ENCODE data around the gene ADTRP.

Gene ADTRP

DNA sequence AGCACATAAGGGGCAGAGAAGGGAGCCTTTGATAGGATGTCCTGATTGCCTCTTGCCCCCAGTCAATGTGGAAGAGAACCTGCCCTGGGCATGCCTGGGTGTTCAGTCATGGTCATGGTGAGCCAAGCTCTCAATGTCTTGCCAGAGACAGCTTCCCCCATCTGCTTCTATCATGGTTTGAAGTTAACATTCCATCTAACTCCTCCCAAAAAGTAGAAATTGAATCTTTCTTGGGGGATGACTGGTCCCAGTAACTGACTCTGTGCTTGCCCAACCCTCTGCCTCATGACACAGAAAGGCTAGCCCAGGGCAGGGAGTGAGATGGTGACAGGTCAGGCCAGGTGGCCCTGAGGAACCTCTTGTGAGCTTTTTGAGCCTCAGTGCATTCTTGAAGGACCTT, 60.1 kb downstream of the ADTRP start:
- H3K36me3 ChIP-seq (ENCODE audit: control insufficient read depth in 1 of 2, insufficient read depth in 2 of 2, low read length in 2 of 2) = peaks cover 5 to 20% of the 10 kb centered on the region in 2 donors
- no peak overlapping the region for H3K9ac ChIP-seq (ENCODE audit: low read depth in 1 of 2, low read length in 2 of 2)
- H3K27me3 ChIP-seq (ENCODE audit: control insufficient read depth in 1 of 2, insufficient read depth in 2 of 2, low read length in 2 of 2) = no peaks in the 10 kb centered on the region
- H3K27ac ChIP-seq (ENCODE audit: low read depth, low read length) = no peak overlapping the region
- H3K4me3 ChIP-seq (ENCODE audit: low read depth in 1 of 2, low read length in 2 of 2) = no peak overlapping the region
- H3K4me1 ChIP-seq (ENCODE audit: control insufficient read depth in 1 of 2, insufficient read depth in 2 of 2, low read length in 2 of 2) = no peaks in the 10 kb centered on the region
- H3K9me3 ChIP-seq (ENCODE audit: control insufficient read depth in 1 of 2, low read length in 2 of 2) = no peaks in the 10 kb centered on the region

DNA sequence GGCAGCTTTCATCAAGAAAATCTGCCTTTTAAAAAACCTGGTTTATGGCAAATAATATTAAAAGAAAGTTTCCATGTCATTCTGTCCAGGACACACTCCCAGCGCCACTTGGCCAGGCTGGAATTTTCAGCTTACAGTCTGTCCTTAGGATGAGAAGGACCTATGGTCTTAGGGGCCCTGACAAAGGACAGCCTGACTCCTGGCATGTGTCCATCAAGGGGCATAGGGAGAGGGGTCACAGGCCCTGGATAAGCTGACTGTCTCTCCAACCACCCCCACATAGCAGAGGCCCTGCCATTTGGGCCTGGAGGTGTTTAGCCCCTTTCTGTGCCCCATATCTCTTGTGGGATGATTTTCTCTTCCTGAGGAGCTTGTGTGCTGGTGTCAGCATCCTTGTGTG, 60.6 kb downstream of the ADTRP start:
- Histone ChIP-seq H3K4me1 (ENCODE audit: control insufficient read depth in 1 of 2, insufficient read depth in 2 of 2, low read length in 2 of 2) (no peaks in the 10 kb centered on the region), H3K9ac (ENCODE audit: low read depth in 1 of 2, low read length in 2 of 2) (no peak overlapping the region), H3K4me3 (ENCODE audit: low read depth in 1 of 2, low read length in 2 of 2) (no peak overlapping the region), H3K27ac (ENCODE audit: low read depth, low read length) (no peak overlapping the region), H3K27me3 (ENCODE audit: control insufficient read depth in 1 of 2, insufficient read depth in 2 of 2, low read length in 2 of 2) (no peaks in the 10 kb centered on the region), H3K9me3 (ENCODE audit: control insufficient read depth in 1 of 2, low read length in 2 of 2) (no peaks in the 10 kb centered on the region), H3K36me3 (ENCODE audit: control insufficient read depth in 1 of 2, insufficient read depth in 2 of 2, low read length in 2 of 2) (peaks cover 5 to 17% of the 10 kb centered on the region in 2 donors)

DNA sequence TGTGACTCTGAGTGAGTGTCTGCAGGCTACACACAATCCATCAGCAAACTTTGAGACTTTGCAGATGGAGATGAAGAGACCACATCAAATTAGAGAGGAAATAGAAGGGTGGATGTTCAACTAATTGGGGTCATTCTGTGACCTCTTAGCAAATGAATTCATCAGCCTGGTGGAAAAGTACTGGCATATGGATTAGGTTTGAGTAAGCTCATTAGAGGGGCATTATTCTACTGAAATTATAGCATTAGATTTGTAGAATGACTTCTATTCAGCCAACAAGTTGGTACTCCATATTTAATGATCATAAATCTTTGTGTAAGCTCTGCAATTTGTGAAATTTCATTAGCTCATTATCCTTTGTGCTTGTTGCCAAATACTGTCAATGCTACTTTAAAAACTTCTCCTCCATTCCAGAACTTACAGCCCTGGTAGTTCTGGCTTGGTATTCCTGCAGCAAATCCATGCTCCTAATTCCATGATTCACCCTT, 63.8 kb downstream of the ADTRP start:
- Histone ChIP-seq H3K9me3 (ENCODE audit: control insufficient read depth in 1 of 2, low read length in 2 of 2) (no peaks in the 10 kb centered on the region), H3K27ac (ENCODE audit: low read depth, low read length) (no peak overlapping the region), H3K36me3 (ENCODE audit: control insufficient read depth in 1 of 2, insufficient read depth in 2 of 2, low read length in 2 of 2) (peaks cover 5 to 11% of the 10 kb centered on the region in 2 donors), H3K4me1 (ENCODE audit: control insufficient read depth in 1 of 2, insufficient read depth in 2 of 2, low read length in 2 of 2) (peaks cover 0 to 7% of the 10 kb centered on the region in 2 donors), H3K27me3 (ENCODE audit: control insufficient read depth in 1 of 2, insufficient read depth in 2 of 2, low read length in 2 of 2) (no peaks in the 10 kb centered on the region), H3K9ac (ENCODE audit: low read depth in 1 of 2, low read length in 2 of 2) (no peak overlapping the region), H3K4me3 (ENCODE audit: low read depth in 1 of 2, low read length in 2 of 2) (no peak overlapping the region)

DNA sequence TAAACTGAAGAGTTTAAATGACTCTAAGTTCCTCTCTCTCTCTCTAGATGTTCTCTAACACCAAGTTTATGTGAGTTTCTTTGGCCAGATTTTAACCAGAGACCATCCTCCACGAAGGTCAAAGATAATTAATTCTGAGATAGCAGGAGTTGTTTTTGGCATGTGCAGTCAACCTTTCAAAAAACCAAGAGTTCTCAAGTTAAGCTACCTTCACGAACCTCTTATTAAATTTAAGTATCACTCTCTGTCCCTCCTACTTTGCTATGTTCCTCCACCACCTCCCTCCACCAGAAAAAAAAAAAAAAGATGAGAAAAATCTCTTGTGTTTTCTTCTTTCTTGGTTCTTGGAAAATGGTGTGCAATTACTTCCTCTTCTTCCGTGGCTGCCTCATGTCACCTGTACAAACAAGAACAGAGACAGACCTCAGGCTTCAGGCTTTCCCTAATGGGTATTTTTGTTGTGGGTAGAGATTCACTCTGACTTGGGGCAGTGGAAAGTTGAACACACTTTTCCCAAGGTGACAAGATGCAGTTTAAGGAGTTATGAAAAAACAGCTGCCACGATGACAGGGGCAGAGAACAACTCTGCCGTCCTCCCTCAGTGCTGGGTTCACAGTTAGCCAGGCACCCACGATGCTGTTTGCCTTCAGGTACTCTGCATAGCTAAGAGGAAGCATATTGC, 64.3 kb downstream of the ADTRP start:
- Histone ChIP-seq H3K36me3 (ENCODE audit: control insufficient read depth in 1 of 2, insufficient read depth in 2 of 2, low read length in 2 of 2) (peaks cover 5 to 10% of the 10 kb centered on the region in 2 donors), H3K9me3 (ENCODE audit: control insufficient read depth in 1 of 2, low read length in 2 of 2) (no peaks in the 10 kb centered on the region), H3K27ac (ENCODE audit: low read depth, low read length) (no peak overlapping the region), H3K4me3 (ENCODE audit: low read depth in 1 of 2, low read length in 2 of 2) (no peak overlapping the region), H3K27me3 (ENCODE audit: control insufficient read depth in 1 of 2, insufficient read depth in 2 of 2, low read length in 2 of 2) (no peaks in the 10 kb centered on the region), H3K4me1 (ENCODE audit: control insufficient read depth in 1 of 2, insufficient read depth in 2 of 2, low read length in 2 of 2) (peaks cover 0 to 7% of the 10 kb centered on the region in 2 donors), H3K9ac (ENCODE audit: low read depth in 1 of 2, low read length in 2 of 2) (no peak overlapping the region)

DNA sequence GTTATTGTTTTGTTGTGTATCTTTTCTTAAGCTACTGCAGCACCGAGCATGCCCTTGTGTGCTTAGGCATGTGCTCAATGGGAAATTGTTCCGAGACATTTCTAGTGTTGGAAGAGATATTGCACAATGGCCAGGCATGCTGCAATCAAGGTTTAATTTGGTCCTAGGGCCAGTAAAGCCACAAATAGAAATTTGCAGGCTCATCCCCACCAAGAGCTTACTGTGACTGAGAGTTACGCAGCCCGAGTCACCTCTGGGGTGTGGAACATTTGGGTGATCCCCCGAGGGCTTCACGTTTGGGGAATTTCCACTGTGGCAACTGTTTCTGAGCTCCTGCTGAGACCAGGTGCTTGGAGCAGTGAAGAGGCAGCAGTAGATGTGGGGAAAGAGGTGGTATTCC, 65.8 kb downstream of the ADTRP start:
- Histone ChIP-seq H3K9me3 (ENCODE audit: control insufficient read depth in 1 of 2, low read length in 2 of 2) (no peaks in the 10 kb centered on the region), H3K27ac (ENCODE audit: low read depth, low read length) (no peak overlapping the region), H3K9ac (ENCODE audit: low read depth in 1 of 2, low read length in 2 of 2) (no peak overlapping the region), H3K27me3 (ENCODE audit: control insufficient read depth in 1 of 2, insufficient read depth in 2 of 2, low read length in 2 of 2) (no peaks in the 10 kb centered on the region), H3K4me3 (ENCODE audit: low read depth in 1 of 2, low read length in 2 of 2) (no peak overlapping the region), H3K36me3 (ENCODE audit: control insufficient read depth in 1 of 2, insufficient read depth in 2 of 2, low read length in 2 of 2) (peaks cover 0 to 5% of the 10 kb centered on the region in 2 donors), H3K4me1 (ENCODE audit: control insufficient read depth in 1 of 2, insufficient read depth in 2 of 2, low read length in 2 of 2) (peaks cover 0 to 7% of the 10 kb centered on the region in 2 donors)

DNA sequence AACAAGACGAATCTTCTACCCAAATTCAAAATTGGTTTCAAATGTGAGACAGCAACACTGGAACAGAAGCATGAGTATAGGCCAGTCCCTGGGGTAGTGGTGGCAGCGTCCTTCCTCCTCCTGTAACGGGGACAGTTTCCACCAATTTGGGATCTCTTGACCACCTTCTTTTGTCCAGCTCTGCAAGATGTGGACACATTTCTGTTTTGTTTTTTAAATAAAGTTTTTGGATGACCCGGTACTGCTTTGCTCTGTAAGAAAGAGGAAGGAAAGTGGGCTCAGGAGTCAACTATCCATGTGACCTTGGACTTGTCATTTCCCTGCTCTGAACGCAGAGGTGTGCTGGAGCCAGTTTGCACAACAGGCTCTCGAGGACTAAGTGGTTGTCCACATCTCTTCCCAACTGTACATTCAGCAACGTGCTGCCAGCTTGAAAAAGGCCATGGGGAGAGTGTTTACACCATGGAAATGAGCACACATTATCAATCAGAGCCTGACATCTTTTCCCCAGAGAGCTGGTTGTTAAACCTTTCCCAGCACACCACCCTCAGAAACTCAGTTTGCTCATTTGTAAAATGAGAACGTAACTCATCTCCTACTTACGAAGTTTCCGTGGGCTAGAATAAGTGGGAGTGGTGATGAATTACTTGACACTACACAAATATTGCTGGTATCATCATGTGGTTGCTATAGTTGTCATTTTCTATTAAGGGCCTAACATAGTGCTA, 66.5 kb downstream of the ADTRP start:
- Histone ChIP-seq H3K4me1 (ENCODE audit: control insufficient read depth in 1 of 2, insufficient read depth in 2 of 2, low read length in 2 of 2) (peaks cover 0 to 7% of the 10 kb centered on the region in 2 donors), H3K4me3 (ENCODE audit: low read depth in 1 of 2, low read length in 2 of 2) (no peak overlapping the region), H3K27me3 (ENCODE audit: control insufficient read depth in 1 of 2, insufficient read depth in 2 of 2, low read length in 2 of 2) (no peaks in the 10 kb centered on the region), H3K36me3 (ENCODE audit: control insufficient read depth in 1 of 2, insufficient read depth in 2 of 2, low read length in 2 of 2) (peaks cover 0 to 5% of the 10 kb centered on the region in 2 donors), H3K9me3 (ENCODE audit: control insufficient read depth in 1 of 2, low read length in 2 of 2) (no peaks in the 10 kb centered on the region), H3K27ac (ENCODE audit: low read depth, low read length) (no peak overlapping the region), H3K9ac (ENCODE audit: low read depth in 1 of 2, low read length in 2 of 2) (no peak overlapping the region)

DNA sequence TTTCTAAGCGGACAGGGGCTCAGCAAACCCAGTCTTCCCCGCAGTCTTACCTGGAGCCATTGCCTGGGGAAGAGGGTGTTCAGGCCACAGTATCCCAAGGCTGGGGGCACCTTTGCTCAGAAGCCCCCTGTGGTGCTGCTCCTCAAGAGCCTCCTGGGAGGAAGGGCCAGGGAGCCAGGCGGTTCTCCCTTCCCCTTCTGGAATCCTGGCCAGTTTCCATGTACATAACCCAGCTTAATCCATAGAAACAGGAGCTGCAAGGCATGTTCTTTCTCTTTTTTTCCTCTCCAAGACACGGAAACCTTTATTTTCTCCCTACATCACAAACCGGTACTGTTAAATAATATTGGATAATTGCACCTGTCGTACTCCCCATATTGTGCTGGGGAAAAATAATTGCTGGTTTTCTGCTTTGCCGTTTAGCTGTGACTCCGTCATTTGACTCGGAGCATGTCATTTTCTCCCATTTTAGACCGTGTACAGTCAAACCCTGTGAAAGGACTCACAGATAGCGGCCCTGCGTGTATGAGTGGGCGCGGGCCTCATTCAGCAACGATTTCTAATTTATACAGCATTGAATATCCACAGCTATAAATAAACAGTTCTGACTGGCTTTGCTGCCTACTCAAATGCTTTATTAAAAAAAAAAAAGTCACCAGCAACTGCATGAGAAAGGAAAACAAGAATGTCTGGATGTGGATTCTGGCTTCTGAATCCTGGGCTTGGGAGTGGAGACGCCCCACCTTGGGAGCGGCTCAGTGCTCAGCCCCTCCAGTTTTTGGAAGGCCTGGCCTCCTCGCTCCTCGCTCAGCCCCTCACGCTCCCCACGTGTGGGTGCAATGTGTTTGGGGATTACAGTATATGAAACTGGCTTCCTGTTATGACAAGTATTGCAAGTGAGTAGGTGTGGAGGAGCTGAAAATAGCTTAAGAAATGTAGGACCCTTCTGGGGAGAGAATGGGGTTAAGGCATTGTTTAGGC, 67.3 kb downstream of the ADTRP start:
- Histone ChIP-seq H3K27me3 (ENCODE audit: control insufficient read depth in 1 of 2, insufficient read depth in 2 of 2, low read length in 2 of 2) (no peaks in the 10 kb centered on the region), H3K9ac (ENCODE audit: low read depth in 1 of 2, low read length in 2 of 2) (no peak overlapping the region), H3K9me3 (ENCODE audit: control insufficient read depth in 1 of 2, low read length in 2 of 2) (no peaks in the 10 kb centered on the region), H3K4me3 (ENCODE audit: low read depth in 1 of 2, low read length in 2 of 2) (no peak overlapping the region), H3K4me1 (ENCODE audit: control insufficient read depth in 1 of 2, insufficient read depth in 2 of 2, low read length in 2 of 2) (peaks cover 0 to 7% of the 10 kb centered on the region in 2 donors), H3K27ac (ENCODE audit: low read depth, low read length) (no peak overlapping the region), H3K36me3 (ENCODE audit: control insufficient read depth in 1 of 2, insufficient read depth in 2 of 2, low read length in 2 of 2) (peaks cover 0 to 5% of the 10 kb centered on the region in 2 donors)

DNA sequence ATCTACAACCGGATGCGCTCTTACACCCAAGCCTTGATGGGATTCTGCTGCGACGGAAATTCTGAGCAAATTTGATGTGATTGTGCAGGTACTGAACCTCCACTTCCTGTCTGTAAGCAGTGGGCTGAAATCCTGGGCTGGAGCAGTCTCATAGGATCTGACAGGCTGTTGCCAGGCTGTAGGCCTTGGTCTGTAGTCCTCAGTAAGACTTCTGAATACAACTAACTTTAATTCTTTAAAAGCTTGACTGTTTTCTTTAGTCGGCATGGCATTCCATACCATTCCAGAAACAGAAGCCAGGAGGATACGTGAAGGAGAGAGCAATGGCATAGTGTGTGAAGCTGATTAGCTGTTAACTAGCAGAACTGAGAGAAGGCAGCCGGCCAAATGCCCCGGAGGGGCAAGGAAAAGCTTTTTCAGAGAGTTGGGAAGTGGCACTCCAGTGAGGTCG, 68.3 kb downstream of the ADTRP start:
- no peaks in the 10 kb centered on the region for H3K9me3 ChIP-seq (ENCODE audit: control insufficient read depth in 1 of 2, low read length in 2 of 2)
- peaks cover 0 to 7% of the 10 kb centered on the region in 2 donors for H3K4me1 ChIP-seq (ENCODE audit: control insufficient read depth in 1 of 2, insufficient read depth in 2 of 2, low read length in 2 of 2)
- no peak overlapping the region for H3K9ac ChIP-seq (ENCODE audit: low read depth in 1 of 2, low read length in 2 of 2)
- no peaks in the 10 kb centered on the region for H3K27me3 ChIP-seq (ENCODE audit: control insufficient read depth in 1 of 2, insufficient read depth in 2 of 2, low read length in 2 of 2)
- H3K36me3 ChIP-seq (ENCODE audit: control insufficient read depth in 1 of 2, insufficient read depth in 2 of 2, low read length in 2 of 2) = peaks cover 0 to 5% of the 10 kb centered on the region in 2 donors
- H3K4me3 ChIP-seq (ENCODE audit: low read depth in 1 of 2, low read length in 2 of 2) = no peak overlapping the region
- no peak overlapping the region for H3K27ac ChIP-seq (ENCODE audit: low read depth, low read length)

DNA sequence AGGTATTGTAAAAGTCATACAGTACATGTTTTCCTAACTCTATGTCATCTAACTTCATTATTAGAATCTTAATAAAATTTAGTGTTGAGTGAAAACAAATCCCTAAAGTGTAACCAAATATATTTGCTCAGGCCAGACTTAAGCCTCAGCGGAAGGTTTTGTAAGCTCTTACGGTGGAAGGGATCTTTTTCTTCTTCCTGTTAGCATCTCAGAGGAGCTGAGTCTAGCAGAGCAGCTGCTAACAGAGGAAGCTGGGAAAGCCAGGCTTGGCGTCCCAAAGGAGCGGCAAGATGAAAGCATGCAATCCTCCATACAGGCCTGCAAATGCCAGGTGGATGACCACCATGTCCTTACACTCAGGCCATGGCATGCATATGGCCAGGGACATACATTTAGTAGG, 72.4 kb downstream of the ADTRP start:
- peaks cover 11 to 20% of the 10 kb centered on the region in 2 donors for H3K4me1 ChIP-seq (ENCODE audit: control insufficient read depth in 1 of 2, insufficient read depth in 2 of 2, low read length in 2 of 2)
- H3K4me3 ChIP-seq (ENCODE audit: low read depth in 1 of 2, low read length in 2 of 2) = no peak overlapping the region
- no peaks in the 10 kb centered on the region for H3K9me3 ChIP-seq (ENCODE audit: control insufficient read depth in 1 of 2, low read length in 2 of 2)
- no peaks in the 10 kb centered on the region for H3K36me3 ChIP-seq (ENCODE audit: control insufficient read depth in 1 of 2, insufficient read depth in 2 of 2, low read length in 2 of 2)
- H3K27me3 ChIP-seq (ENCODE audit: control insufficient read depth in 1 of 2, insufficient read depth in 2 of 2, low read length in 2 of 2) = no peaks in the 10 kb centered on the region
- H3K27ac ChIP-seq (ENCODE audit: low read depth, low read length) = no peak overlapping the region
- H3K9ac ChIP-seq (ENCODE audit: low read depth in 1 of 2, low read length in 2 of 2) = no peak overlapping the region
